Skeletal muscle tissue (tissue), 4 donors: Measurements from ENCODE around the gene C6orf47. TPM values are rescaled to one million over a fixed set of nuclear protein-coding genes. Genes with fewer than 3 reads are reported as not detected.

Experiments used
- H3K27ac ChIP-seq: one replicate; pipeline ENCODE4 v1.7.0; 2013; ENCODE audit warnings: mild to moderate bottlenecking, low read depth, low read length, inconsistent platforms
- H3K27me3 ChIP-seq, 3 donors: one replicate each; pipeline ENCODE4 v1.7.0; 2013; ENCODE audit warnings: low read length in 3 of 3; ENCODE audit not compliant: control insufficient read depth in 3 of 3, insufficient read depth in 3 of 3
- H3K36me3 ChIP-seq, 3 donors: one replicate each; pipeline ENCODE4 v1.7.0; 2013; ENCODE audit warnings: low read length in 3 of 3; ENCODE audit not compliant: control insufficient read depth in 3 of 3, insufficient read depth in 3 of 3
- H3K4me1 ChIP-seq, 3 donors: one replicate each; pipeline ENCODE4 v1.7.0; 2013; ENCODE audit warnings: low read length in 3 of 3, mild to moderate bottlenecking in 3 of 3; ENCODE audit not compliant: control insufficient read depth in 3 of 3, insufficient read depth in 3 of 3
- H3K4me3 ChIP-seq, 3 donors: one replicate each; pipeline ENCODE4 v1.7.0; 2013; ENCODE audit warnings: low read length in 3 of 3
- H3K9ac ChIP-seq, 3 donors: one replicate each; pipeline ENCODE4 v1.7.0; 2013; ENCODE audit warnings: low read length in 3 of 3, mild to moderate bottlenecking in 3 of 3, moderate library complexity in 2 of 3, low read depth in 1 of 3
- H3K9me3 ChIP-seq, 3 donors: one replicate each; pipeline ENCODE4 v1.7.0; 2013; ENCODE audit warnings: low read length in 3 of 3; ENCODE audit not compliant: control insufficient read depth in 3 of 3
- total RNA-seq: library from RNA; depleted of rRNA; stranded (reverse); fragments of >200 nt; gene quantifications from one replicate; pipeline ENCODE4 v1.2.3, GENCODE V29; 2014
- donor health status: Osteomylitis.

Gene C6orf47
- total RNA-seq, 1 donor from 2014 or later = 18.3 TPM

DNA sequence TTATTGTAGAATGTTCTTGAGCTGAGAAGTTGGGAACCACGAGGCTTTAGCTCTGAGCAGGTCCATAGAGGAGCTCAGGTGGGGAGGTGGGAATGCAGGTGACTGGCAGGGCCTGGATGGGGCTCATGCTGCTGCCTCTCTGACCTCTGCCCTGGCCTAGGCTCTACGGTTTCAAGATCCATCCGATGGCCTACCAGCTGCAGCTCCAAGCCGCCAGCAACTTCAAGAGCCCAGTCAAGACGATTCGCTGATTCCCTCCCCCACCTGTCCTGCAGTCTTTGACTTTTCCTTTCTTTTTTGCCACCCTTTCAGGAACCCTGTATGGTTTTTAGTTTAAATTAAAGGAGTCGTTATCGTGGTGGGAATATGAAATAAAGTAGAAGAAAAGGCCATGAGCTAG is 9.1 kb upstream of the C6orf47 start, which contains the start of gene LY6G5B:
Gene LY6G5B (plus strand): TSS at position 301 of the 400 bp plus-strand sequence. CDS start 975 bp downstream, outside the sequence.
- Histone ChIP-seq H3K9me3 (no peaks in the 10 kb centered on the region), H3K27me3 (no peaks in the 10 kb centered on the region), H3K9ac (no peak within 1 kb of the TSS), H3K4me3 (no peak within 1 kb of the TSS), H3K36me3 (peaks cover 57 to 69% (median 59%) of the 10 kb centered on the region in 3 donors), H3K4me1 (peaks cover 10 to 32% (median 13%) of the 10 kb centered on the region in 3 donors), H3K27ac (no peak within 1 kb of the TSS)

DNA sequence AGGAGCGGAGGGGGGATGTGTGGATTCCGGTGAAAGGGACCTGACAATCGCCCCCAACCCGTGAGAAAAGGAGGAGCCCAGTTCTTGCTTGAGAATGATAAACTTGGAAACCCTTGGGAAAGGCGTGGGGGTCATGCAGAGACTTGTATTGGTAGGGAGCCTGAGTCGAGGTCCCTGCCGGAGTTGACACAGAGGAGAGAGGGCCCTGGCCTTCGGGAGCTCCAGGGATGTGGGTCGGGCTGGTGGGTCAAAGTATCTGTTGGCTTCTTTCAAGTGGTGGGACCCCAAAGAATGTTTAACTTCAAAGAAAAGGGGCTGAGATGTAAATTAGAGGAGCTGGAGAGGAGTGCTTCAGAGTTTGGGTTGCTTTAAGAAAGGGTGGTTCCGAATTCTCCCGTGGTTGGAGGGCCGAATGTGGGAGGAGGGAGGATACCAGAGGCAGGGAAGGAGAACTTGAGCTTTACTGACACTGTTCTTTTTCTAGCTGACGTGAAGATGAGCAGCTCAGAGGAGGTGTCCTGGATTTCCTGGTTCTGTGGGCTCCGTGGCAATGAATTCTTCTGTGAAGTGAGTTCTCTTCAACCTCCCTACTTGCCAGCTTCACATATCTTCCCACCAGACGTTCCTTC is 5.9 kb upstream of the C6orf47 start:
- Histone ChIP-seq H3K9me3 (no peaks in the 10 kb centered on the region), H3K27me3 (no peaks in the 10 kb centered on the region), H3K9ac (peak overlapping the region; percentile 92 to 98 (median 96)), H3K4me3 (peak overlapping the region; percentile 94 to 98 (median 95)), H3K4me1 (peaks cover 28 to 54% (median 39%) of the 10 kb centered on the region in 3 donors), H3K27ac (peak overlapping the region; percentile 95), H3K36me3 (peaks cover 52 to 63% (median 57%) of the 10 kb centered on the region in 3 donors)

DNA sequence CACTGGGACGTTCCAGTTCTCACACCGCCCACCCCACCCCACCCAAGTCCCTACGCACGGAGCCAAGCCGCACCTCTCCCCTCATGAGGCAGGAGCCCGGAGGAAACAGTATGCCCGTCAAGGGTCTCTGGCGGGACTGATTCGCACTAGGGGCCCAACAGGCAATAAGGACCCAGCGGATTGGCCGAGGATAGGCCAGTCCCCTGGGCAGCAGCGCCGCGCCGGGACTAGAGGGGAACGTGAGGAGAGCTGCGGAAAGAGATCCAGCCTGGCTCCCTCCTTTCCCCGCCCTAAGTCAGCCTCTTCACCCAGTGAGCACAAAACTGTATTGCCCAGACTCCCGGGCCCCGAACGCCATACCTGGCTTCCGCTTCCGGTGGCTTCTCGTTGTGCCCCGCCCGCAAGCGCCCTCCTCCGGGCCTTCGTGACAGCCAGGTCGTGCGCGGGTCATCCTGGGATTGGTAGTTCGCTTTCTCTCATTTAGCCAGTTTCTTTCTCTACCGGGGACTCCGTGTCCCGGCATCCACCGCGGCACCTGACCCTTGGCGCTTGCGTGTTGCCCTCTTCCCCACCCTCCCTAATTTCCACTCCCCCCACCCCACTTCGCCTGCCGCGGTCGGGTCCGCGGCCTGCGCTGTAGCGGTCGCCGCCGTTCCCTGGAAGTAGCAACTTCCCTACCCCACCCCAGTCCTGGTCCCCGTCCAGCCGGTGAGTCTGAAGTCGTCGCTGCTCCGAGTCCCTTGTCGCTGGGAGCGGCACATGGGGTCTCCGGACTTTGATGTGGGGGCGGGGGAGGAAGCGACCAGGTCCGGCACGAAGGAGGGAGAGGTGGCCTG is 5.1 kb upstream of the C6orf47 start, which contains the start of gene CSNK2B:
Gene CSNK2B (plus strand): TSS at position 580 of the 836 bp plus-strand sequence. CDS start 752 bp downstream, outside the sequence.
- Histone ChIP-seq H3K27me3 (no peaks in the 10 kb centered on the region), H3K4me3 (peak within 1 kb of the TSS; percentile 94 to 98 (median 97)), H3K4me1 (peaks cover 32 to 60% (median 43%) of the 10 kb centered on the region in 3 donors), H3K9ac (peak within 1 kb of the TSS; percentile 97 to 98 (median 98)), H3K9me3 (no peaks in the 10 kb centered on the region), H3K27ac (peak within 1 kb of the TSS; percentile 95), H3K36me3 (peaks cover 45 to 56% (median 50%) of the 10 kb centered on the region in 3 donors)

DNA sequence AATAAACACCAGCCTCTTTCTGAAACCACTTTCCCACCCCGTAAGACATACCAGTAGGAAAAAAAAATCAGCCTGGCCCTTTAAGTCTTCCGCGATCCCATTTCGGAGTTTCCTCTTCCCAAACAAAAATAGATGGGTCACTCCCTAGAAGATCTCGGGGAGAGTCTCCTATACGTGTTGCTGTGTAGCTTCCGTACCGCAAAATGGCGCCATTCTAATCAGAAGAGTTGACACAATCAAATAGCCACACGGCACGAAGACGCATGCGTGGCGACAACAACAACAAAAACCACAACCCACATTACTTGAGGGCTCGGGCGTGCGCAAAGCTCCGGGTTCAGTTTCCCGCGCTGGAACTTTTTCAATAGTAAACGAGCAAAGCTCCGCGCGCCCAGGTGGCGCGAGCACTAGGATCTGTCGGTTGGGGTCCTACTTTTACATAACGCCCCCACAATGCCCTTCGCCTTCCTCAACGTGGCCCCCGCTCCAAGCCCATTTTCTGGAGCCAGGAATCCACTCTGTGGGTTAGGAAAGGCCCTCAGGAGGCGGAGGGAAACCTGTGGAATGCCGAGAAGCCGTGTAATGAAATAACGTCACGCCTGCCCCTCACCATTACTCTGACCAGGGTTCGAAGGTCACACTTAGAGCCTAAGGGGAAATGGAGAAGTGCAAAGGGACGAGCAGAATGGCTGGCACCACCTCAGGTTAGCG is 4.4 kb upstream of the C6orf47 start, which contains the start of gene GPANK1:
Gene GPANK1 (minus strand): TSS at position 208 of the 711 bp plus-strand sequence. CDS start 519 bp downstream, outside the sequence.
- Histone ChIP-seq H3K36me3 (peaks cover 39 to 50% (median 44%) of the 10 kb centered on the region in 3 donors), H3K9me3 (no peaks in the 10 kb centered on the region), H3K9ac (peak within 1 kb of the TSS; percentile 97 to 98 (median 98)), H3K27ac (peak within 1 kb of the TSS; percentile 95), H3K27me3 (no peaks in the 10 kb centered on the region), H3K4me3 (peak within 1 kb of the TSS; percentile 90 to 98 (median 97)), H3K4me1 (peaks cover 36 to 66% (median 47%) of the 10 kb centered on the region in 3 donors)

DNA sequence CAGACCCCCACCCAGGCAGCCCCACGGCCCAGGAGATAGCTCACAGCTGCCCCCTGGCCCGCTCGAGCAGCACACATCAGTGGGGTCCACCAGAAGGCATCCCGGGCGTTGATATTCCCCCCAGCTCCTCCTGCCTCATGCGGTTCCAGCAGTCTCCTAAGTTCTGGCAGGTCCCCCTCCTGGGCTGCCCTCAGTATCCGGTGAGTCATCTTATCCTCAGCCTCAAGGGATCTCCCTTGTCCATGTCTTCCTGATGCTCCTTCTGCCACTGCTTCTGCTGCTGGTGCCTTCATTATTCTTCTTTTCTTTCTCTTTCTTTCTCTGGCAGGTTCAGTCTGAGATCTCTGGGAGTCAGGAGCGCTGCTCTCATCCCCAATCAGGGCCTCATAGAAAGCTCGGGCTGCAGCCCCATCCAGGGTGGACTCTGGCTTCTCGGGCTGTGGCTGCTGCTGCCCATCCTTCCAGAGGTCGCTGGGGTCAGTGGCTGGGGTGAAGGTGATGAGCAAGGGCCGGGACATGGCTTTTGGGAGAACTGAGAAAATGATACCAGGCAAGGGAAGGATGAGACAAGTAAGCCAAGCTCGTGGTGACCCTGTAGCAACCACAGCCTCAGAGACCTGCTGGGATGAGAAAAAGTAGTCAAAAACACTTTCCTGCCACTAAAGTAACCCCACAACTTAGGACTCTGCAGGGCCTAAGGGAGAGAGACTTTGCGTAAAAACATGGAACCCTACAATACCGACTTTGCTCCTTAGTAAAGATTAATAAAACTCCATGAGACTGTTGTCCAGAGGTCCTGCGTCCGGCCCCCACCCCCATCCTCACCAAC is 3.6 kb upstream of the C6orf47 start:
- Histone ChIP-seq H3K27ac (peak overlapping the region; percentile 95), H3K4me3 (peak overlapping the region; percentile 90 to 98 (median 97)), H3K9ac (peak overlapping the region; percentile 88 to 98 (median 97)), H3K27me3 (no peaks in the 10 kb centered on the region), H3K36me3 (peaks cover 32 to 42% (median 37%) of the 10 kb centered on the region in 3 donors), H3K4me1 (peaks cover 44 to 71% (median 54%) of the 10 kb centered on the region in 3 donors), H3K9me3 (no peaks in the 10 kb centered on the region)

DNA sequence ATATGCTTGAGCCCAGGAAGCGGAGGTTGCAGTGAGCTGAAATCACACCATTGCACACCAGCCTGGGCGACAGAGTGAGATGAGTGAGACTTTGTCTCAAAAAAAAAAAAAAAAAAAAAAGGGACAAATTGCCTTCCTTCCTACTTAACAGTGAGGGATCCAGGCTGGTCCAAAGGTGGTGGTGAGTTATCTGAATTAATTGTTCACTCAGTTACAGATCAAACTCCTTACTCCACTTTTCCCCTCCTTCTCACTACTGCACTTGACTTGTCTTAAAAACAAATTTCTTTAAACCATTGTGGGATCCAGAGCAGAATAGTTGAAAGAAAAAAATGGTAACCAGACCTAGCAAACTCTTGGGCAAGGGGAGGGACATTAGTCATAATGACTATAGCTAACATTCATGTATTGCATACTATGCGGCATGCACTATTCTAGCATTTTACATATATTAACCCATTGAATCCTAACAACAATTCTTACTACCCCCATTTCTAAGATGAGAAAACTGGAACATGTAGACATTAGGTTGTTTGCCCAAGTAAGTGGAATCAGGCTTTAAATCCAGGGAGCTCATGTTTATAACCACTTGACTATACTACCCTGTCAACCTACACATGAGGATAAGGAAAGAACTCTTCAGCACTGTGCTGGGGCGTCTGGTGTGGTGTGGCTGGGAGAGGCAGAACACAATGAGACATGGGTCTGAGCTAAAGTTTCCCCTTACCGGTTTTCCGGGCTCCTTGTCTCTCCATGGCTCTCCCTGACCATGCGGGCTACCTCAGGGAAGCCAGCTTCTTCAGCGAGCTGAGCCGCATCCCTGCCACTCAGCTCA is 2.8 kb upstream of the C6orf47 start:
- Histone ChIP-seq H3K9ac (peak overlapping the region; percentile 88 to 98 (median 97)), H3K27me3 (no peaks in the 10 kb centered on the region), H3K4me1 (peaks cover 52 to 73% (median 63%) of the 10 kb centered on the region in 3 donors)

DNA sequence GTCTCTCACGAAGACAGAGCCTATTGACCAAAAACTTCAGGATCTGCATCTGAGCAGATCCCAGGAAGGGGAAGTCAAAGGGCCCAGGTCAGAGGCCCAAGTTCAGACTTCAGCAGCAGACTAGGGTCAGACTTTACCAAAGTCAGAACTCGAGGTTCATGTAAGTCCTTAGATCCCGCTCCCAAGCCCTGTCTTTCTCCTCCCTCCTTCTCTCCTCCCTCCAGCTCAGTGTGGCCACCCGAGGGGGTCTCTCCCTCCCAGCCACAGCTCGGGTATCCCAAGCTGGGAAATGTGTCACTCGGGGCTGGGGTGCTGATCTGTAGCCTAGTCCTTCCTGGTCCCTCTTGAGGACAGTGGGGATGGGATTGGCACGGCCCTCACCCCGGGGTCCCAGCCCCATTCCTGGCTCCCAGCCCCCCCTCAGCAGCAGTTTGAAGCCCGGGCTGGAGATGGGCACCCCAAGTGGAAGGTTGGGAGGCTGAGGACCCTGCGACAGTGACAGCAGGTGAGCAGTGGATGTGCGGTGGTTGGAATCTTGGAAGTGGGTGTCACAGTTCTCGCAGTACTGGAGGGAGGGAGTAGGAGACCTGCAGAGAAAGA is 1.6 kb upstream of the C6orf47 start:
- H3K4me3 ChIP-seq = no peak overlapping the region
- no peaks in the 10 kb centered on the region for H3K9me3 ChIP-seq
- no peak overlapping the region for H3K27ac ChIP-seq
- peaks cover 56 to 73% (median 68%) of the 10 kb centered on the region in 3 donors for H3K4me1 ChIP-seq
- no peaks in the 10 kb centered on the region for H3K27me3 ChIP-seq
- H3K9ac ChIP-seq = no peak overlapping the region
- H3K36me3 ChIP-seq = peaks cover 18 to 31% (median 25%) of the 10 kb centered on the region in 3 donors

More for the DNA sequence above, 2.8 kb upstream of the C6orf47 start:
- Histone ChIP-seq H3K4me3 (peak overlapping the region; percentile 90 to 98 (median 97)), H3K9me3 (no peaks in the 10 kb centered on the region), H3K36me3 (peaks cover 23 to 34% (median 30%) of the 10 kb centered on the region in 3 donors), H3K27ac (peak overlapping the region; percentile 95)
